ENCODE measurements around the gene SSRP1.

GRCh38 chr11:57301711-57302423 is 33.8 kb downstream of the SSRP1 start:
- TF ChIP-seq CTCF (IDR thresholded peaks at IDR 0.05) = no peak
- TF ChIP-seq POLR2AphosphoS5 (IDR thresholded peaks at IDR 0.05; ENCODE audit: low read depth, low read length) = no peak
- TF ChIP-seq SIN3A (IDR thresholded peaks at IDR 0.05; ENCODE audit: borderline replicate concordance, insufficient read depth, low read depth, low read length) = no peak
